GM18873 (cell line): ENCODE data around the gene CCDC88C.
"Not testable (repeated sequence)": the region's sequence is repeated elsewhere in the genome, so short reads cannot be mapped to it uniquely, and the experiment has no call there.

Source experiments
- ATAC-seq: cut with Tn5 transposase; IDR thresholded peaks from one replicate; pipeline ENCODE4 v1.9.1; 2021; ENCODE audit warnings: mild to moderate bottlenecking, moderate library complexity, moderate number of reproducible peaks; ENCODE audit not compliant: unreplicated experiment, low FRiP score

CCDC88C gene, protein sequence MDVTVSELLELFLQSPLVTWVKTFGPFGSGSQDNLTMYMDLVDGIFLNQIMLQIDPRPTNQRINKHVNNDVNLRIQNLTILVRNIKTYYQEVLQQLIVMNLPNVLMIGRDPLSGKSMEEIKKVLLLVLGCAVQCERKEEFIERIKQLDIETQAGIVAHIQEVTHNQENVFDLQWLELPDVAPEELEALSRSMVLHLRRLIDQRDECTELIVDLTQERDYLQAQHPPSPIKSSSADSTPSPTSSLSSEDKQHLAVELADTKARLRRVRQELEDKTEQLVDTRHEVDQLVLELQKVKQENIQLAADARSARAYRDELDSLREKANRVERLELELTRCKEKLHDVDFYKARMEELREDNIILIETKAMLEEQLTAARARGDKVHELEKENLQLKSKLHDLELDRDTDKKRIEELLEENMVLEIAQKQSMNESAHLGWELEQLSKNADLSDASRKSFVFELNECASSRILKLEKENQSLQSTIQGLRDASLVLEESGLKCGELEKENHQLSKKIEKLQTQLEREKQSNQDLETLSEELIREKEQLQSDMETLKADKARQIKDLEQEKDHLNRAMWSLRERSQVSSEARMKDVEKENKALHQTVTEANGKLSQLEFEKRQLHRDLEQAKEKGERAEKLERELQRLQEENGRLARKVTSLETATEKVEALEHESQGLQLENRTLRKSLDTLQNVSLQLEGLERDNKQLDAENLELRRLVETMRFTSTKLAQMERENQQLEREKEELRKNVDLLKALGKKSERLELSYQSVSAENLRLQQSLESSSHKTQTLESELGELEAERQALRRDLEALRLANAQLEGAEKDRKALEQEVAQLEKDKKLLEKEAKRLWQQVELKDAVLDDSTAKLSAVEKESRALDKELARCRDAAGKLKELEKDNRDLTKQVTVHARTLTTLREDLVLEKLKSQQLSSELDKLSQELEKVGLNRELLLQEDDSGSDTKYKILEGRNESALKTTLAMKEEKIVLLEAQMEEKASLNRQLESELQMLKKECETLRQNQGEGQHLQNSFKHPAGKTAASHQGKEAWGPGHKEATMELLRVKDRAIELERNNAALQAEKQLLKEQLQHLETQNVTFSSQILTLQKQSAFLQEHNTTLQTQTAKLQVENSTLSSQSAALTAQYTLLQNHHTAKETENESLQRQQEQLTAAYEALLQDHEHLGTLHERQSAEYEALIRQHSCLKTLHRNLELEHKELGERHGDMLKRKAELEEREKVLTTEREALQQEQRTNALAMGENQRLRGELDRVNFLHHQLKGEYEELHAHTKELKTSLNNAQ (N-terminal part only)

DNA sequence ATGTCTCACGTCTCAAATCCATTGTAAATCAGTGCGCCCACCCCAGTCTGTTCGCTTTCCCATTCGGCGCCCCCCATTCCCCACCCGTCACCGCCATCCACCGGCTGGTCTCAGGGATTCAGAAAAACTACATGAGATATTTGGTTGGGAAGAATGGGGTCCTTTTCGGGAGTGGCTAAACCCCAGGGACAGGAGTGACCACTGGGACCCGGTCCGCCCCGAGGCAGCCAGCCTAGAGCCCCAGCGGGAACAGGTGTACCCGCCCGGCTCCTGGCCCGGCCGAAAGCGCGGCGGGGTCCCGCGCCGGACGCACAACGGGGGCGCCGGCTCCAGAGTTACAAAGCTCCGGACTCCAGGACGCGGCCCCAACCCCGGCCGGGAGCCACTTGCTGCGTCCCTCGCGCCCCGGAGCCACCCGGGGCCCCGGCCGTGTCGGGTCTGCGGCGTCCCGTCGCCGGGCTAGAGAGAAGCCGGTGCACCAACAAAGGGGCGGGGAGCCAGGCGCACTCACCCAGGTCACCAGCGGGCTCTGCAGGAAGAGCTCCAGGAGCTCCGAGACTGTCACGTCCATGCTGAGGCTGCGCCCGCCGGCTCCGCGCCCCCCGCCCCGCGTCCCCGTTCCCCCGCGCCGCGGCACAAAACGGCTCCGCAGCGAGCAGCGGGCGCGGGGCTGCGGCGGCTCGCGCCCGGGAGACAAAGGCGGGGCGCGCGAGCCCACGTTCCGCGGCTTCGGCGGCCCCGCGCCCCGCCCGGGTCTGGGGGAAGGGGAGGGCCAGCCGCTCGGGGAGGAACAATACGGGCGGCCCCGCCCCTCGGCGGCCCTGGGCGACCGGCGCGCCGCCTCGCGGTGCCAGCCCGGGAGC lies at the start of gene CCDC88C:
TSS of gene CCDC88C (minus strand) at position 701 of the 863 bp plus-strand sequence. CDS start at position 571, 130 bp downstream.
- ATAC-seq = peak; percentile 34

GRCh38 chr14:91466192-91466591 lies 48.6 kb upstream of the CCDC88C start:
- ATAC-seq = no peak

- ATAC-seq = no peak
Measured at GRCh38 chr14:91464615-91465205, 47.1 kb upstream of the CCDC88C start.

GRCh38 chr14:91458612-91459011 lies 41.0 kb upstream of the CCDC88C start:
- no peak for ATAC-seq

- ATAC-seq = no peak
Measured at GRCh38 chr14:91456283-91456682, 38.7 kb upstream of the CCDC88C start.

GRCh38 chr14:91454580-91454979 lies 37.0 kb upstream of the CCDC88C start:
- ATAC-seq = no peak

GRCh38 chr14:91454155-91454554 lies 36.5 kb upstream of the CCDC88C start:
- no peak for ATAC-seq

DNA sequence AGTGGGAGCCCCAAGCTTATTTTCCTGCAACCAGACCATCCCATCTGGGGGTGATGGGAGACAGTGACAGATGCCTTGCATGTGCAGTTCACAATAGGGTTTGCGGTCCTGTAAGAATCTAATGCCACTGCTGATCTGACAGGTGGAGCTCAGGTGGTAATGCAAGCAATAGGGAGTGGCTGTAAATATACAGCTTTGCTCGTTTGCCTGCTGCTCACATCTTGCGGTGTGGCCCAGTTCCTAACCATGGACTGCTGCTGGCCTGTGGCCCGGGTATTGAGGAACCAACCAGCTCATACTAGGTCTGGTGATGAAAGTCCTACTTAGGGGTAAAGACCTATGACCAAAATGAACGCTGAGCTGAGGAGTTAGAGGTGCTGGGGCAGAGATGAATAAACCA lies 36.1 kb upstream of the CCDC88C start:
- ATAC-seq = no peak

GRCh38 chr14:91444335-91445020 lies 26.9 kb upstream of the CCDC88C start:
- ATAC-seq = no peak

DNA sequence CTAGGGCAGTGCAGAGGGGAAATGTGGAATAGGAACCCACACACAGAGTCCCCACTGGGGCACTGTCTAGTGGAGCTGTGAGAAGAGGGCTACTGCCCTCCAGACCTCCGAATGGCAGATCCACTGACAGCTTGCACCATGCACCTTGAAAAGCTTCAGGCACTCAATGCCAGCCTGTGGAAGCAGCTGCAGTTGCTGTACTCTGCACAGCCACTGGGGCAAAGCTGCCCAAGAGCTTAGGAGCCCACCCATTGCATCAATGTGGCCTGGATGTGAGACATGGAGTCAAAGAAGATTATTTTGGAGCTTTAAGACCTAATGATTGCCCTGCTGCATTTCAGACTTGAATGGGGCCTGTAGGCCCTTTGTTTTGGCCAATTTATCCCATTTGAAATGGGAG lies 21.7 kb upstream of the CCDC88C start:
- no peak for ATAC-seq

DNA sequence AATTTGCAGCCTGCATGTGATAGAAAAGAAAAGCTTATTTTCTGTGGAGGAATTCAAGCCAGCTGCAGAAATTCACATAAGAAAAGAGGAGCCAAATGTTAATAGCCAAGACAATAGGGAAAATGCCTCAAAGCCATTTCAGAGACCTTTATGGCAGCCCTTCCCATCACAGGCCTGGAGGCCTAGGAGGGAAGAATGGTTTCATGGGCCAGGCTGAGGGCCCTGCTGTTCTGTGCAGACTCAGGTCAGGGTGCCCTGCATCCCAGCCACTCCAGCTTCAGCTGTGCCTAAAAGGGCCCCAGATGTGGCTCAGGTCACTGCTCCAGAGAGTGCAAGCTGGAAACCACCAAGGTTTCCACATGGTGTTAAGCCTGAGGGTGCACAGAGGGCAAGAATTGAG lies 21.2 kb upstream of the CCDC88C start:
- no peak for ATAC-seq

DNA sequence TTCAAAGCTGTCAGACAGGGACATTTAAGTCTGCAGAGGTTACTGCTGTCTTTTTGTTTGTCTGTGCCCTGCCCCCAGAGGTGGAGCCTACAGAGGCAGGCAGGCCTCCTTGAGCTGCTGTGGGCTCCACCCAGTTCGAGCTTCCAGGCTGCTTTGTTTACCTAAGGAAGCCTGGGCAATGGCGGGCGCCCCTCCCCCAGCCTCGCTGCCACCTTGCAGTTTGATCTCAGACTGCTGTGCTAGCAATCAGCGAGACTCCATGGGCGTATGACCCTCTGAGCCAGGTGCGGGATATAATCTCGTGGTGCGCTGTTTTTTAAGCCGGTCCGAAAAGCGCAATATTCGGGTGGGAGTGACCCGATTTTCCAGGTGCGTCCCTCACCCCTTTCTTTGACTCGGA lies 18.6 kb upstream of the CCDC88C start:
- not testable (repeated sequence) for ATAC-seq

GRCh38 chr14:91429385-91429784 lies 11.8 kb upstream of the CCDC88C start:
- no peak for ATAC-seq

DNA sequence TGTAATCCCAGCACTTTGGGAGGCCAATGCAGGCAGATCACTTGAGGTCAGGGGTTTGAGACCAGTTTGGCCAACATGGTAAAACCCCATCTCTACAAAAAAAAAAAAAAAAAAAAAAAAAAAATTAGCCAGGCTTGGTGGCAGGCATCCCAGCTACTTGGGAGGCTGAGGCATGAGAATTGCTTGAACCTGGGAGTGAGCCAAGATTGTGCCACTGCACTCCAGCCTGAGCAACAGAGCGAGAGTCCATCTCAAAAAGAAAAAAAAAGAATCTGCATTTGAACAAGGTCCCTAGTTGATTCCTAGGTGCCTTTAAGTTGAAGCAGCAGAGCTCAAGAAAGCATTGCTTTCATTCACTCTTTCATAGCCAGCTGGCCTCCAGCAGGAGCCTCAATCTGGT lies 11.3 kb upstream of the CCDC88C start:
- ATAC-seq = not testable (repeated sequence)

- ATAC-seq = not testable (repeated sequence)
Measured at GRCh38 chr14:91425531-91425944, 7.9 kb upstream of the CCDC88C start.

GRCh38 chr14:91424813-91425530 lies 7.4 kb upstream of the CCDC88C start:
- ATAC-seq = no peak

DNA sequence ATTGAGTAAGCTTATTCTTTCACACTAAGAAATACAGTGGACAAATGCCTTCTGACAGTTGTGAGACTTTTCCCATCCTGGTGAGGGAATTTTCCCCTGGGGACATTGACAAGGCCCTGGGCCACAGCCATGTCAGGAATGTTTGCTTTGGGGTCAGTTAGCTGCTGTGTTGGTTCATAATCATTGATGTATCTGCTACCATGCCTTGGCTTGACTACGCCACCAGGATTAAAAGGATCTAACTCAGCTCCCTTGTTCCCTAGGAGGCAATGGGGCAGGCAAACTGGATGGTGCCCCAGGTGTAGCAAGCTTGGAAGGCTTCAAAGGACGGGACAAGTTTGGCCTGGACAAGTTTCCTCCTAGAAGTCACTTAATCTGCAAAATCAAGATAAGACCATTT lies 3.1 kb upstream of the CCDC88C start:
- ATAC-seq = no peak

GRCh38 chr14:91419451-91419850 lies 1.8 kb upstream of the CCDC88C start:
- ATAC-seq = no peak
